Neural cell (in vitro differentiated cells): Measurements from ENCODE around the gene SOX3. TPM values are rescaled to one million over a fixed set of nuclear protein-coding genes. Genes with fewer than 3 reads are reported as not detected.

Source experiments
- H2AFZ ChIP-seq: fragments of 200-600, 300-800 bp; sonication (generic), shearing (Covaris generic); 2 replicates; pipeline ENCODE4 v1.6.0; 2014; ENCODE audit warnings: low read depth, mild to moderate bottlenecking, antibody characterized with exemption, low read length, moderate library complexity
- H3F3A ChIP-seq: fragments of 200-600 bp; shearing (Covaris generic); 2 replicates; pipeline ENCODE4 v1.6.1; 2016; ENCODE audit warnings: mild to moderate bottlenecking, moderate library complexity, mixed read lengths, antibody characterized with exemption, low read length; ENCODE audit not compliant: insufficient read depth, poor library complexity, severe bottlenecking
- H3K27ac ChIP-seq: fragments of 200-600, 300-800 bp; sonication (generic), shearing (Covaris generic); 2 replicates; pipeline ENCODE4 v1.5.1; 2014; ENCODE audit warnings: mild to moderate bottlenecking, low read length, moderate library complexity
- H3K27me3 ChIP-seq: fragments of 300-800, 200-600 bp; sonication (generic), shearing (Covaris generic); 2 replicates; pipeline ENCODE4 v1.6.0; 2014; ENCODE audit warnings: mild to moderate bottlenecking, low read depth, low read length, moderate library complexity; ENCODE audit not compliant: insufficient read depth
- H3K36me3 ChIP-seq: fragments of 300-800, 200-600 bp; sonication (generic), shearing (Covaris generic); 2 replicates; pipeline ENCODE4 v1.5.1; 2014; ENCODE audit warnings: mild to moderate bottlenecking, antibody characterized with exemption, low read length, moderate library complexity; ENCODE audit not compliant: insufficient read depth
- H3K4me2 ChIP-seq: fragments of 300-800, 200-600 bp; sonication (generic), shearing (Covaris generic); 2 replicates; pipeline ENCODE4 v1.6.0; 2014; ENCODE audit warnings: mild to moderate bottlenecking, low read length
- H3K4me3 ChIP-seq: fragments of 300-800, 200-600 bp; sonication (generic), shearing (Covaris generic); 2 replicates; pipeline ENCODE4 v1.5.1; 2014; ENCODE audit warnings: mild to moderate bottlenecking, low read length, moderate library complexity
- H3K79me2 ChIP-seq: fragments of 200-600 bp; shearing (Covaris generic); replicated peaks from 2 replicates; pipeline ENCODE4 v1.6.0; 2014; ENCODE audit warnings: mild to moderate bottlenecking, low read length, moderate library complexity; ENCODE audit not compliant: insufficient read depth
- H3K9ac ChIP-seq: fragments of 300-800, 200-600 bp; sonication (generic), shearing (Covaris generic); 2 replicates; pipeline ENCODE4 v1.6.1; 2016; ENCODE audit warnings: mild to moderate bottlenecking, low read length, mixed read lengths
- H3K9me2 ChIP-seq: fragments of 200-600 bp; shearing (Covaris generic); 2 replicates; pipeline ENCODE4 v1.6.1; 2016; ENCODE audit warnings: mild to moderate bottlenecking, low read length, mixed read lengths; ENCODE audit not compliant: insufficient read depth
- H3K9me3 ChIP-seq: fragments of 200-600, 300-800 bp; sonication (generic), shearing (Covaris generic); 2 replicates; pipeline ENCODE4 v1.6.1; 2016; ENCODE audit warnings: mild to moderate bottlenecking, mixed run types, low read length, moderate library complexity, mixed read lengths
- H4K20me1 ChIP-seq: fragments of 200-600 bp; shearing (Covaris generic); 2 replicates; pipeline ENCODE4 v1.6.1; 2016; ENCODE audit warnings: mild to moderate bottlenecking, mixed run types; ENCODE audit not compliant: insufficient read depth
- EP300 ChIP-seq: fragments of 450-650 bp; conservative IDR thresholded peaks from 2 replicates; pipeline ENCODE4 v1.6.1; 2014; ENCODE audit warnings: antibody characterized with exemption, mild to moderate bottlenecking, moderate library complexity; ENCODE audit not compliant: poor library complexity, severe bottlenecking
- EZH2 ChIP-seq: fragments of 200-600, 300-800 bp; shearing (Covaris generic), sonication (generic); IDR thresholded peaks from 2 replicates; pipeline ENCODE4 v1.6.1; 2014; ENCODE audit warnings: antibody characterized with exemption, low read length, borderline replicate concordance, mild to moderate bottlenecking; ENCODE audit not compliant: insufficient read depth, poor library complexity, severe bottlenecking
- MXI1 ChIP-seq: fragments of 450-650 bp; conservative IDR thresholded peaks from 2 replicates; pipeline ENCODE4 v1.6.1; 2014; ENCODE audit warnings: antibody characterized with exemption, mild to moderate bottlenecking; ENCODE audit not compliant: poor library complexity, severe bottlenecking
- POLR2AphosphoS5 ChIP-seq: IDR thresholded peaks from 2 replicates; pipeline ENCODE4 v1.6.1; 2012
- RAD21 ChIP-seq: fragments of 450-650 bp; conservative IDR thresholded peaks from 2 replicates; pipeline ENCODE4 v1.6.1; 2014; ENCODE audit warnings: antibody characterized with exemption, mild to moderate bottlenecking, moderate library complexity
- SMC3 ChIP-seq: fragments of 450-650 bp; conservative IDR thresholded peaks from 2 replicates; pipeline ENCODE4 v1.6.1; 2014; ENCODE audit warnings: antibody characterized with exemption, mild to moderate bottlenecking, moderate library complexity; ENCODE audit not compliant: poor library complexity
- TAF1 ChIP-seq: IDR thresholded peaks from 2 replicates; pipeline ENCODE4 v1.6.1; 2012; ENCODE audit warnings: low read depth
- polyA plus RNA-seq: library from polyadenylated mRNA; depleted of rRNA; stranded (reverse); fragments of >200 nt; gene quantifications from 2 replicates; pipeline ENCODE4 v1.2.3, GENCODE V29; 2014
- TF ChIP-seq, protein P1 (sequence below): fragments of 450-650 bp; IDR thresholded peaks from 2 replicates; pipeline ENCODE4 v1.5.1; 2014; ENCODE audit warnings: antibody characterized with exemption, mild to moderate bottlenecking, moderate library complexity; ENCODE audit not compliant: poor library complexity, severe bottlenecking
- TF ChIP-seq, protein P2 (sequence below): IDR thresholded peaks from 2 replicates; pipeline ENCODE4 v1.6.1; 2012; ENCODE audit warnings: borderline replicate concordance

SOX3 gene
- polyA plus RNA-seq, 1 donor from 2014 or later, result 1.2 TPM

DNA sequence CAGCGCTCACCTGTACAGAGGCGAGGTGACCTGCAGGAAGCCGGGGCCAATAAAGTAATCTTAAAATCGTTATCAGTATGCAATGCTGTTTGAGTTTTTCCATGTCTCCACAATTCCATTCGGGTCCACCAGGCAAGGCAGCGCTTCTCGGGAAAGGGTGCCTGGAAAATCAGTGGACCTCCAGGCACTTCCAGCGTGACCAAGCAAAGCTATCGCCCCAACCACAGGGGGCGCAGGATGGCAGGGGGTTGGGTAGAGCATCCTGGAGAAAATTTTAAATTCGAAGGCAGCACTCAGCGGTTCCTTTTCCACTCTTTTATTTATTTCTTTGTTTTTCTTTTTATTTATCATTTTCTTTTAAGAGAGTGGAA lies 5.4 kb upstream of the SOX3 start:
- H2AFZ ChIP-seq, result no peak overlapping the region
- no peaks in the 10 kb centered on the region for H3K9me3 ChIP-seq
- H3K4me3 ChIP-seq, result no peak overlapping the region
- H3K4me2 ChIP-seq, result no peak overlapping the region
- H3K27me3 ChIP-seq, result peaks cover 65% of the 10 kb centered on the region
- no peaks in the 10 kb centered on the region for H4K20me1 ChIP-seq
- TF ChIP-seq SMC3, result no peak
- no peak for TF ChIP-seq EP300
- no peak for TF ChIP-seq TAF1
- TF ChIP-seq MXI1, result no peak
- TF ChIP-seq EZH2, result no peak
- TF ChIP-seq, protein P1, sequence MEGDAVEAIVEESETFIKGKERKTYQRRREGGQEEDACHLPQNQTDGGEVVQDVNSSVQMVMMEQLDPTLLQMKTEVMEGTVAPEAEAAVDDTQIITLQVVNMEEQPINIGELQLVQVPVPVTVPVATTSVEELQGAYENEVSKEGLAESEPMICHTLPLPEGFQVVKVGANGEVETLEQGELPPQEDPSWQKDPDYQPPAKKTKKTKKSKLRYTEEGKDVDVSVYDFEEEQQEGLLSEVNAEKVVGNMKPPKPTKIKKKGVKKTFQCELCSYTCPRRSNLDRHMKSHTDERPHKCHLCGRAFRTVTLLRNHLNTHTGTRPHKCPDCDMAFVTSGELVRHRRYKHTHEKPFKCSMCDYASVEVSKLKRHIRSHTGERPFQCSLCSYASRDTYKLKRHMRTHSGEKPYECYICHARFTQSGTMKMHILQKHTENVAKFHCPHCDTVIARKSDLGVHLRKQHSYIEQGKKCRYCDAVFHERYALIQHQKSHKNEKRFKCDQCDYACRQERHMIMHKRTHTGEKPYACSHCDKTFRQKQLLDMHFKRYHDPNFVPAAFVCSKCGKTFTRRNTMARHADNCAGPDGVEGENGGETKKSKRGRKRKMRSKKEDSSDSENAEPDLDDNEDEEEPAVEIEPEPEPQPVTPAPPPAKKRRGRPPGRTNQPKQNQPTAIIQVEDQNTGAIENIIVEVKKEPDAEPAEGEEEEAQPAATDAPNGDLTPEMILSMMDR, result no peak
- TF ChIP-seq POLR2AphosphoS5, result no peak
- no peak for TF ChIP-seq RAD21
- TF ChIP-seq, protein P2, sequence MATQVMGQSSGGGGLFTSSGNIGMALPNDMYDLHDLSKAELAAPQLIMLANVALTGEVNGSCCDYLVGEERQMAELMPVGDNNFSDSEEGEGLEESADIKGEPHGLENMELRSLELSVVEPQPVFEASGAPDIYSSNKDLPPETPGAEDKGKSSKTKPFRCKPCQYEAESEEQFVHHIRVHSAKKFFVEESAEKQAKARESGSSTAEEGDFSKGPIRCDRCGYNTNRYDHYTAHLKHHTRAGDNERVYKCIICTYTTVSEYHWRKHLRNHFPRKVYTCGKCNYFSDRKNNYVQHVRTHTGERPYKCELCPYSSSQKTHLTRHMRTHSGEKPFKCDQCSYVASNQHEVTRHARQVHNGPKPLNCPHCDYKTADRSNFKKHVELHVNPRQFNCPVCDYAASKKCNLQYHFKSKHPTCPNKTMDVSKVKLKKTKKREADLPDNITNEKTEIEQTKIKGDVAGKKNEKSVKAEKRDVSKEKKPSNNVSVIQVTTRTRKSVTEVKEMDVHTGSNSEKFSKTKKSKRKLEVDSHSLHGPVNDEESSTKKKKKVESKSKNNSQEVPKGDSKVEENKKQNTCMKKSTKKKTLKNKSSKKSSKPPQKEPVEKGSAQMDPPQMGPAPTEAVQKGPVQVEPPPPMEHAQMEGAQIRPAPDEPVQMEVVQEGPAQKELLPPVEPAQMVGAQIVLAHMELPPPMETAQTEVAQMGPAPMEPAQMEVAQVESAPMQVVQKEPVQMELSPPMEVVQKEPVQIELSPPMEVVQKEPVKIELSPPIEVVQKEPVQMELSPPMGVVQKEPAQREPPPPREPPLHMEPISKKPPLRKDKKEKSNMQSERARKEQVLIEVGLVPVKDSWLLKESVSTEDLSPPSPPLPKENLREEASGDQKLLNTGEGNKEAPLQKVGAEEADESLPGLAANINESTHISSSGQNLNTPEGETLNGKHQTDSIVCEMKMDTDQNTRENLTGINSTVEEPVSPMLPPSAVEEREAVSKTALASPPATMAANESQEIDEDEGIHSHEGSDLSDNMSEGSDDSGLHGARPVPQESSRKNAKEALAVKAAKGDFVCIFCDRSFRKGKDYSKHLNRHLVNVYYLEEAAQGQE, result no peak
- H3K9ac ChIP-seq, result no peak overlapping the region
- H3K79me2 ChIP-seq, result no peaks in the 10 kb centered on the region
- no peaks in the 10 kb centered on the region for H3K36me3 ChIP-seq
- no peaks in the 10 kb centered on the region for H3K9me2 ChIP-seq
- no peak overlapping the region for H3K27ac ChIP-seq
- no peaks in the 10 kb centered on the region for H3F3A ChIP-seq

GRCh38 chrX:140509468-140510305 lies 4.8 kb upstream of the SOX3 start:
- Histone ChIP-seq H2AFZ (no peak overlapping the region), H3K27ac (no peak overlapping the region), H3K79me2 (no peaks in the 10 kb centered on the region), H3K4me2 (no peak overlapping the region), H3K9me2 (no peaks in the 10 kb centered on the region), H3K9ac (no peak overlapping the region), H3K27me3 (peaks cover 71% of the 10 kb centered on the region), H4K20me1 (no peaks in the 10 kb centered on the region), H3K9me3 (no peaks in the 10 kb centered on the region), H3K4me3 (no peak overlapping the region), H3F3A (no peaks in the 10 kb centered on the region), H3K36me3 (no peaks in the 10 kb centered on the region)
- TF ChIP-seq EZH2, result no peak
- TF ChIP-seq SMC3, result no peak
- TF ChIP-seq POLR2AphosphoS5, result no peak
- TF ChIP-seq RAD21, result no peak
- TF ChIP-seq TAF1, result no peak
- no peak for TF ChIP-seq MXI1
- TF ChIP-seq, protein P1, result no peak
- TF ChIP-seq, protein P2, result no peak
- TF ChIP-seq EP300, result no peak
